NCI-H128 (cell line): ENCODE results near the gene TTC36.
"Not testable (repeated sequence)": the region's sequence is repeated elsewhere in the genome, so short reads cannot be mapped to it uniquely, and the experiment has no call there.

ENCODE experiments used
- DNase-seq: peaks from one replicate; lab custom pipeline; 2025; ENCODE audit not compliant: unreplicated experiment; lab: John Stamatoyannopoulos, UW

TTC36 gene

DNA sequence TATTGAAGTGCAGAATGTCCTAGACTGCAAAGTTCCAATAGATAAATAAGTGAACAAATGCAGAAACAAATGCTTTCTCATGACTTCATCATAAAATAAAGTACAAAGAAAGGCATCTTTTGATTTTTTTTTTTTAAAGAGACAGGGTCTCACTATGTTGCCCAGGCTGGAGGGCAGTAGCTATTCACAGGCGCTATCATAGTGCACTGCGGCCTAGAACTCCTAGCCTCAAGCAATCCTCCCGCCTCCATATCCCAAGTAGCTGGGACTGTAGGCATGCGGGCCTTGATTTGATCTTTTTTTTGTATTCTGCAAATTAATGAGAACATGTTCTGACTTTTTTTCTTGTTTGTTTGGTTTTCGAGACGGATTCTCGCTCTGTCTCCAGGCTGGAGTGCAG lies 47.4 kb downstream of the TTC36 start:
- no peak for DNase-seq

DNA sequence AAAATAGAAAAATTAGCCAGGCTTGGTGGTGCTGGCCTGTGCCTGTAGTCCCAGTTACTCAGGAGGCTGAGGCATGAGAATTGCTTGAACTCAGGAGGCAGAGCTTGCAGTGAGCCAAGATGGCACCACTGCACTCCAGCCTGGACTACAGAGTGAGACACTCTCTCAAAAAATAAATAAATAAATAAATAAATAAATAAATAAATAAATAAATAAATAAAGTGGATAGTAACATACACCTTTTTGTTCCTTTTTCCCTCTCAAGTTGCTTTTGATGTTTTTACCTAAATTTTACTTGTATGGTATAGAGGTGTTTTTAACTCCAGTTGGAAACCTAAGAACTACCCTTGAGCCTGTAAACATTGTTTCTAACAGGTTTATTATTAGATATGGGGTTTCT lies 50.7 kb downstream of the TTC36 start:
- DNase-seq, result not testable (repeated sequence)
